Measurements from ENCODE around the gene WNT4. TPM values are rescaled to one million over a fixed set of nuclear protein-coding genes. Genes with fewer than 3 reads are reported as not detected.

The WNT4 gene
- total RNA-seq, result not detected in 2 replicates

DNA sequence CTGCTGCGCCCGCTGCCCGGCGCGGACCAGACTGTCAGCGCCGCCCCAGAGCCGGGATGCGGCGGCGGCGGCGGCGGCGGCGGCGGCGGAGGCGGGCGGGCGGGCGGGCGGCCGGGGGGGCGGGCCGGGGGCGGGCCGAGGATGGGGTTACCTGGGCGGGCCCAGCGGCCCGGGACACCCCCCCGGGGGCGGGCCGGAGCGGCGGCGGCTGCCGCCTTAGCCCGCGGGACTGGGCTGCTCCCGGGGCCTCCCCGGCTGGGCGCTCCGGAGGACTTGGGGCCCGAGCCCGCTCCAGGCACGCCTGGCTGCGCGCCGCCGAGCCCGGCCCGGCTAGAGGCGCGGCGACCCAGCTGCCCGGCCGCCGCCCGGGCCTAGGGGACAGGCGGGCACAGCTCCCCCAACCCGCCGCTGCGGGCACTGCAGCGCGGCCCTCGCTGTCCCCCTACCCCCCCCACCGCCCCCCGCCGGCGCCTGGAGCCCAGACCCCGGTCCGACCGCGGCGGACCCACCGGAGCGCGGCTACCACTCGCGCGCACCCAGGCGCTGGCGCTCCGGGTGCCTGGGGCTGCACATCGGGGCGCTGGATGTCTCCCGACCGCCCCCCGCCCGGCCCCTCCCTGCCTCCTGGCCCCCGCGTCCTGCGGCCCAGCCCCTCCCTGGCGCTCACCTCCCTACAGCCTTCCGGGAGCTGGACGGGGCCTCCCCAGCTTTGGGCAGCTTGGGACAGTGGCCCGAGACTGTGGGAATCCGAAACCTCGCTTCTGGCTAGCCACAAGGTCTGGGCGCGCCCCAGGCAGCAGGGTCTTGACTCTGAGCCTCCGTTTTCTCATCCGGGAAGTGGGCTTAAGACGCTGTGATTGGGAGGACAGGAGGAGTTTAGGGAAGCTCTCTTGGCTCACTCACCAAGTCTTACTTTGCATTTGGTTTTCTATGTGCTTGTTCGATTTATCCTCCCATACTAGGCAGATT lies at the start of gene WNT4:
Gene WNT4 (minus strand): TSS at position 33 of the 969 bp plus-strand sequence. CDS start 175 bp downstream, outside the sequence.

Other genes starting within 250 kb of the WNT4 start
- gene HSPG2, start 205.8 kb downstream of the WNT4 start, total RNA-seq, result 175 and 345 TPM in 2 replicates
- gene CELA3B, start 166.1 kb downstream of the WNT4 start, total RNA-seq, result not detected in 2 replicates
- not detected in 2 replicates for gene CELA3A, start 141.4 kb downstream of the WNT4 start, total RNA-seq
- 372 and 518 TPM in 2 replicates for gene CDC42, start 90.4 kb downstream of the WNT4 start, total RNA-seq

Measured in smooth muscle cell of trachea (primary cell).